Activated T-helper 17 cell treated with anti-CD3 and anti-CD28 coated beads, Interleukin-2, amount 50 U/mL, for 72 hours (primary cell): ENCODE results near the gene ALDH1A2. TPM values are rescaled to one million over a fixed set of nuclear protein-coding genes. Genes with fewer than 3 reads are reported as not detected.
"Not testable (repeated sequence)": the region's sequence is repeated elsewhere in the genome, so short reads cannot be mapped to it uniquely, and the experiment has no call there.

ENCODE experiments used
- ATAC-seq: fragments of 150-1000 bp; cut with Tn5 transposase; replicated peaks from 2 replicates; pipeline ENCODE4 v1.10.0; 2021; ENCODE audit warnings: mild to moderate bottlenecking, moderate library complexity
- H3K27ac Mint-ChIP-seq: one replicate; pipeline ENCODE4 v1.8.0; 2022; ENCODE audit warnings: mixed read lengths
- H3K27me3 Mint-ChIP-seq: one replicate; pipeline ENCODE4 v1.8.0; 2022; ENCODE audit warnings: mixed read lengths
- H3K36me3 Mint-ChIP-seq: one replicate; pipeline ENCODE4 v1.8.0; 2022; ENCODE audit warnings: low read depth, mild to moderate bottlenecking, mixed read lengths
- H3K4me1 Mint-ChIP-seq: one replicate; pipeline ENCODE4 v1.8.0; 2022; ENCODE audit warnings: mixed read lengths
- H3K4me3 Mint-ChIP-seq: one replicate; pipeline ENCODE4 v1.8.0; 2022; ENCODE audit warnings: mild to moderate bottlenecking, mixed read lengths
- H3K9me3 Mint-ChIP-seq: one replicate; pipeline ENCODE4 v1.8.0; 2022; ENCODE audit warnings: mixed read lengths
- total RNA-seq, 2 donors: library from RNA; stranded (reverse); gene quantifications; one replicate each; pipeline ENCODE4 v1.2.3, GENCODE V29; 2022

Gene ALDH1A2
- total RNA-seq, 2 donors from 2014 or later: 1.1 TPM; not detected in 1

DNA sequence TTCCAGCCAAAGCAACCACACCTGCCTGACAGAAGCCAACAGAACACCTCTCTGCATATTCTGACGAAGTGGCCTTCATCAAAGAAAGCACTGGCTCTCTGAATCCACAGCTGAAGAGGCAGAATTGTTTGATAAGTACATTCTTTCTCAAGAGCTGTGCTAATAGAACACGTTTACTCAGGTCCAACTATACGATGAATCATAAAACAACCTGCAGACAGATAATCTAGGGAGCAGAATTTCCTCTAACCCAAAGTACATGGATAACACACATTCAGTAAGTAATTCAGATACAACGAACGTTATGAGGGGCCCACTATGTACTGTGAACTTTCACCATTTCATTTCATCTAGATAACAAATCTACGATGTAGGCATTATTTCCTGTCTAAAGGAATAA is 25.4 kb downstream of the ALDH1A2 start:
- Mint-ChIP-seq H3K9me3 (no peaks in the 10 kb centered on the region), H3K27ac (no peak overlapping the region), H3K4me3 (no peak overlapping the region), H3K36me3 (no peaks in the 10 kb centered on the region), H3K27me3 (peaks cover 56% of the 10 kb centered on the region), H3K4me1 (no peaks in the 10 kb centered on the region)
- ATAC-seq: no peak

DNA sequence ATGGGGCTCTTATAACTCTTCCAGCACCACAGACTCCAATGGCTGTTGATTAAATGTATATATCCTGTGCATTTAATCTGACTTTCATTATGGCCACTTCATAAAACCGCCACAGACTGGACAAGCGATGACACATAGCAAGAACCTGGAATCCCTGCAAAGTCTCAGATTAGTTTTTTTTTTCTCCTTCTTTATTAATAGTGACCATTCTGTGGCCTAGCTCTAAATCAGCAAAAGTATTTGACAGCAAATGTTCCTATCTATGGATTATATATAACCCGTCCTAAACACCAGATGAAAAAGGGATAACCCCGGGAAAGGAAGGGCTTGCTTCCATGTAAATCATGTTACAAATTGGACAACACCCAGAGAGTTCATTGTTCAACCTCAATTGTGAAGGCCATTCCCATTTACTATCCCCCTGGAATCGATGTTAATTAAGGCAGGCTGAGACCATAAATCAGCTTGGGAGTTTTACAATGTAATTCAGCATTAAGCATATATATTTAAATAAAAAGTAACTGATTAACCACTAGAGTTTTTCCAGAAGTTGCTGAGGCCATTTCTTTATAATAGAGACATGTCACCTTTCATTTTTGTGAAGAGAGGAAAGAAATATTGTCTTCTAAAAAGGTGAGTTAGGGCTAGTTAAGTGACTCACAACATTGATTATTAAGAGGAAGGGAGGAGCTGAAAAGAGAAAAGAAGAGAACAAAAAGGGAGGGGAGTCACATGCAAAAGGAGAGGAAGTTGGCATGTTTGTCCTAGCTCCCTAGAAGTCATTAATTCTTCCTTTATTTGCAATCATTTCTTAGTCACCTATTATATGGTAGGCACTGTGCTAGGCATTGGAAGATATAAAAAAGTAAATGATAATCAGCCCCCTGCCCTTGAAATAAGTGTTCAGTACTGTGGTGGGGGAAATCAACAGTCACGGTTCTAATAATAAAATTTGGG is 26.2 kb downstream of the ALDH1A2 start:
- Mint-ChIP-seq H3K4me1 (no peaks in the 10 kb centered on the region), H3K27me3 (peaks cover 56% of the 10 kb centered on the region), H3K36me3 (no peaks in the 10 kb centered on the region)

DNA sequence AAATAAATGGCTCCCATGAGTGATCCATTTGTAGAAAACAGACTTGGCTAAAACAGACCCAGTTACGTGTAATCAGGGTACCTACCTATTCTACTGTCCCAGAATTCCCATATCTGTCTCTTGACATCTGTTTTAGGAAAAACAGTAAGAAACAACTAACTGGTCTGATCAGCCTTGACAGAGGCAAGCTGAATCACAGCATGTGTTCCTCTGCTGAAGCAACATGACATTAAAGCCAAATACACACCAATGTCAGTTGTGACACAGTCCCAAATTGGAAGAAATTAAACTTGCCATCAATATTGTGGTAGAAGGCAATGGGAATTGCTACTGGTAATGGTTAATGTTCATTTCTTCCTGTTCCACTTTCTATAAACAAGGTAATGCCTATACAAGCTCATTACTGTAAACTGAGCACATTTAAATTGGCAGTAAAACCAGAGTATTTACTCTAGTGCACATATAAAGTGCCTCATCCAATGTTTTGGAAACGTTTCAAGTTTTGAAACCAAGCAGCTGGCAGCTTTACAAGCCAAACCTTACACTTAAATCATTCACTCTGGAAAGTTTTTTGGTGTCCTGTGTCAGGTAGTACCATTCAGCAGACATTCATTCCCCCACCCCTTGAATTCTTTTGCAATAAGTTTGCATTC is 27.0 kb downstream of the ALDH1A2 start:
- no peaks in the 10 kb centered on the region for H3K4me1 Mint-ChIP-seq
- no peak overlapping the region for H3K27ac Mint-ChIP-seq
- no peak overlapping the region for H3K4me3 Mint-ChIP-seq
- no peaks in the 10 kb centered on the region for H3K9me3 Mint-ChIP-seq
- peaks cover 49% of the 10 kb centered on the region for H3K27me3 Mint-ChIP-seq
- ATAC-seq: no peak
- H3K36me3 Mint-ChIP-seq: no peaks in the 10 kb centered on the region

More for the DNA sequence above, 26.2 kb downstream of the ALDH1A2 start:
- ATAC-seq: no peak
- Mint-ChIP-seq H3K9me3 (no peaks in the 10 kb centered on the region), H3K4me3 (no peak overlapping the region), H3K27ac (no peak overlapping the region)

DNA sequence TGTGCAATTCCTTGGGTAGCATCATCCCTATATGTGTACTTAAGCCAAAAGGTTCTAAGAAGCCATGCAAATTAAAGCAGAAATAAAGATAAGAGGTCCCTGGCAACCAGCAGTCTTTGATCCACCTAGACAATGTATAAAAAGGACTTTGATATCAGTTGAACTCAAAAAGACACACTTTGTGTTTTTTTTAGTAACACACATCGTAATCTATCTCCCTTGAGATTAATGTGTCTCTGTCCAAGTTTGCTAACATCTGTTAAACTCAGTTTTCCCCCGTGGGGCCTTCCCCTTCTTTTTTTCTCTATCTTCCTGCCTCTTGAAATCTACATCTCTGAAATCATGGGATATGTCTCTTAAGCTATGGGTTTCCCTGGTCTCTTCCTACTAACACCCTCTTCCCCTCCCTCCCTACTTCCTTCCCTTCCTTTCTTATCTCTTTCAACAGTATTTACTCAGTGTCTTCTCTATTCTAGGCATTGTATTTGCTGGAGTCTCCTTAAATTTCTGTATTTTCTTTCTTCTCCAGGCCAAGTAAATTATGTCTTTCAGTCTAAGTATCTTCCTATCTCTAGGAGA is 27.7 kb downstream of the ALDH1A2 start:
- Mint-ChIP-seq H3K9me3 (no peaks in the 10 kb centered on the region), H3K27me3 (peaks cover 46% of the 10 kb centered on the region)

DNA sequence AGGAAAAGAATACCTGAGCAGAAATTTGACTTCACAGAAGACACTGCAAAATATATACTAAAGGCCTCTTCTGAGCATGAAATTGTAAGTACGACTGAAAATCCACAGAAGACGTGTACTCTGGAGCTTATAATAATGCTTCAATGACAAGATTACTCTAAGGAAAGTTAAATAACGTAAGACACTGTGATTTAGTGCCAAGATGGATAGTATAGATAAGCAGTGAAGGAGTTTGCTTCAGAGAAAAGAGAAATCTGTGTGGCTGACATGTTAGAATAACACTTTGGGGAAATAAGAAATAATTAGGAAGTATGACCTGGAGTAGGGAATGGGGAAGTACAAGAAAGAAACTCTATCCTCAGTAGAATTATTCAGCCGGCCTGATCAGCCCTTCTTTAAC is 28.9 kb downstream of the ALDH1A2 start:
- no peaks in the 10 kb centered on the region for H3K36me3 Mint-ChIP-seq
- H3K27me3 Mint-ChIP-seq: peaks cover 41% of the 10 kb centered on the region
- no peaks in the 10 kb centered on the region for H3K9me3 Mint-ChIP-seq
- H3K4me1 Mint-ChIP-seq: no peaks in the 10 kb centered on the region
- no peak overlapping the region for H3K4me3 Mint-ChIP-seq
- no peak for ATAC-seq
- no peak overlapping the region for H3K27ac Mint-ChIP-seq

More for the DNA sequence above, 27.7 kb downstream of the ALDH1A2 start:
- H3K4me3 Mint-ChIP-seq: no peak overlapping the region
- H3K4me1 Mint-ChIP-seq: no peaks in the 10 kb centered on the region
- no peak for ATAC-seq
- no peak overlapping the region for H3K27ac Mint-ChIP-seq
- H3K36me3 Mint-ChIP-seq: no peaks in the 10 kb centered on the region

DNA sequence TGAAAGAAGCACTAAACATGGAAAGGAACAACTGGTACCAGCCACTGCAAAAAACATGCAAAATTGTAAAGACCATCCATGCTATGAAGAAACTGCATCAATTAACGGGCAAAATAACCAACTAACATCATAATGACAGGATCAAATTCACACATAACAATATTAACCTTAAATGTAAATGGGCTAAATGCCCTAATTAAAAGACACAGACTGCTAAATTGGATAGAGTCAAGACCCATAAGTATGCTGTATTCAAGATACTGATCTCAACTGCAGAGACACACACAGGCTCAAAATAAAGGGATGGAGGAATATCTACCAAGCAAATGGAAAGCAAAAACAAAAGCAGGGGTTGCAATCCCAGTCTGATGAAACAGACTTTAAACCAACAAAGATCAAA is 37.1 kb downstream of the ALDH1A2 start:
- Mint-ChIP-seq H3K27me3 (peaks cover 39% of the 10 kb centered on the region), H3K9me3 (peaks cover 30% of the 10 kb centered on the region)
- not testable (repeated sequence) for H3K36me3 Mint-ChIP-seq, ATAC-seq, H3K27ac Mint-ChIP-seq, H3K4me1 Mint-ChIP-seq, H3K4me3 Mint-ChIP-seq

DNA sequence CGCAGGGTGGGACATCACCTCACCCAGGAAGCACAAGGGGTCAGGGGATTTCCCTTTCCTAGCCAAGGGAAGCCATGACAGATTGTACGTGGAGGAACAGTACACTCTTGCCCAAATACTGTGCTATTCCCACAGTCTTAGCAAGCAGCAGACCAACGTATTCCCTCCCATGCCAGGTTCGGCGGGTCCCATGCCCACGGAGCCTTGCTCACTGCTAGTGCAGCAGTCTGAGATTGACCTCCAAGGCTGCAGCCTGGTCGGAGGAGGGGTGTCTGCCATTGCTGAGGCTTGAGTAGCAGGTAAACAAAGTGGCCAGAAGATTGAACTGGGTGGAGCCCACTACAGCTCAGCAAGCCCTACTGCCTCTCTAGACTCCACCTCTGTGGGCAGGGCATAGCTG is 39.0 kb downstream of the ALDH1A2 start:
- H3K9me3 Mint-ChIP-seq: peaks cover 39% of the 10 kb centered on the region
- no peaks in the 10 kb centered on the region for H3K4me1 Mint-ChIP-seq
- ATAC-seq: no peak
- no peak overlapping the region for H3K27ac Mint-ChIP-seq
- H3K4me3 Mint-ChIP-seq: no peak overlapping the region
- H3K36me3 Mint-ChIP-seq: no peaks in the 10 kb centered on the region
- peaks cover 52% of the 10 kb centered on the region for H3K27me3 Mint-ChIP-seq

DNA sequence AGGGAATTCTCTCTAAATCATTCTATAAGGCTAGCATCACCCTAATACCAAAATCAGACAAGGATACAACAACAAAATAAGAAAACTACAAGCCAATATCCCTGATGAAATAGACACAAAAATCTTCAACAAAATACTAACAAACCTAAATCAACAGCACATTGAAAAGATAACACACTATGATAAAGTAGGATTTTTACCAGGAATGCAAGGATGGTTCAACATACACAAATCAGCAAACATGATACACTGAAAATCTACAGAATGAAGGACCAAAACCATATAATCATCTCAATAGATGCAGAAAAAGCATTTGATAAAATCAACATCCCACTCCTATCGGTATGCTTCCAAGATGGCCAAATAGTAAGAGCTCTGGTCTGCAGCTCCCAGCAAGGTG is 39.5 kb downstream of the ALDH1A2 start:
- Mint-ChIP-seq H3K4me3 (no peak overlapping the region), H3K36me3 (no peaks in the 10 kb centered on the region), H3K27ac (no peak overlapping the region), H3K4me1 (no peaks in the 10 kb centered on the region), H3K27me3 (peaks cover 57% of the 10 kb centered on the region), H3K9me3 (peaks cover 39% of the 10 kb centered on the region)
- ATAC-seq: no peak

DNA sequence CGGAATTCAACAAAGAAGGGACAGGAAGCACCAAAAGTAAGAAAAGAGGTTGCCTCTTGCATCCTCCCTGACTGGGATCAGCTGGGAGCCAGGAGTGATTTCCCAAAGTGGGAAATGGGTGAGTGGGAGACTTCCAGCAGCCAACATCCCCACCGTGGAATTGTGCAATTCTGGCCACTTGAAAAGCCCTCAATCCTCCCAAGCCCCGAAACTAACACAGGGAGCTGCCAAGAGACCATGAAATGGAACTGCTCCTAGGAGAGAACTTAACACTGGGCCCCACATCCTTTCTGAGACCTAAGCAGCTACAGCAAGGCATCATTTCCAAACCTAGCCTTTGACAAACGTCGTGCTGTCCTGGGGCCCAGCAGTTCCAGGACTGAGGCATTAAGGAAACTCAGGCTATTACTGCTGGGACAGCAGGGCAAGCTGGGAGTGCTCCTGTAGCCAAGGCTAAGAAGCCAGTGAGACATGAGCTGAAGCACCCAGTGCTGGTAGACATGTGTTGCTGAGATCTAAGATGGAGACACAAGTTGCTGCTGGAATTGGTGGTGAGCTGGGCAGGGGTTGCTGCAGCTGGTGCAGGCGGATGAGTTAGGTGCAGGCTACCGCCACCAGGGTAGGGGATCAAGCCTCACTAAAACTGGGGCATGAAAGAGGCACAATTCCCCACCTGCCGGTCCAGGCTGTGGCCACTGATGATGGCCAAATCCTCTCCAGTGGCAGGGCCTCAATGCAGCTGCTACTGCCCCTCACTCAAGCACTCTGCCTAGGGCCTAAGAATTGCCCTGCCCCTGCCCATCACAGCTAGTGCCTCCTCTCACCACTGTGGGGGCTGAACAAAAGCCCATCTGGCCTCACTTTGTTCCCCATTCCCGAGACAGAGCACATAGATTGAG is 43.9 kb downstream of the ALDH1A2 start:
- Mint-ChIP-seq H3K4me3 (no peak overlapping the region), H3K4me1 (no peaks in the 10 kb centered on the region), H3K36me3 (no peaks in the 10 kb centered on the region), H3K27me3 (peaks cover 44% of the 10 kb centered on the region), H3K27ac (no peak overlapping the region), H3K9me3 (peaks cover 24% of the 10 kb centered on the region)
- no peak for ATAC-seq

DNA sequence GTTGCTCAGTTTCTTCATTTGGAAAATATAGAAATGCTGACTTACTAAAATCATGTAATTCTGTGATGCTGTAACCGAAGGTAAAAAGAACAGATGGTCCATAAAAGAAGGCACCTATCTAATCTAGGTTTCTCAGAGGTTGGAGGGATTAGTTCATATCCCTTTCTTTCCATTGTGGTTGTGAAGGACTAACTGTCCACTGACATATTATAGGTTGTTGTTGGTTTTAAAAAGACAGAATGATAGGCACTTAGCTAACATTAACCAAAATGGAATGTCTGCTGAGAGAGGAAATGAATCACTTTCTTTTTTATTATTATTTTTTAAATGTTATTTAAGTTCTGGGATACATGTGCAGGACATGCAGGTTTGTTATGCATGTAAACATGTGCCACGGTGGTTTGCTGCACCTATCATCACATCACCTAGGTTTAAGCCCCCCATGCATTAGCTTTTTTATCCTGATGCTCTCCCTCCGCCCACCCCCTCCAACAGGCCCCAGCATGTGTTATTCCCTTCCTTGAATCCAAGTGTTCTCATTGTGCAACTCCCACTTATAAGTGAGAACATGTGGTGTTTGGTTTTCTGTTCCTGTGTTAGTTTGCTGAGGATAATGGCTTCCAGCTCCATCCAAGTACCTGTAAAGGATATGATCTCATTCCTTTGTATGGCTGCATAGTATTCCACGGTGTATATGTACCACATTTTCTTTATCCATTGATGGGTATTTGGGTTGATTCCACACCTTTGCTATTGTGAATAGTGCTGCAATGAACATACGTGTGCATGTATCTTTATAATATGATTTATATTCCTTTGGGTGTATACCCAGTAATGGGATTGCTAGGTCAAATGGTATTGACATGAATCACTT is 45.8 kb downstream of the ALDH1A2 start:
- peaks cover 36% of the 10 kb centered on the region for H3K27me3 Mint-ChIP-seq
- H3K4me3 Mint-ChIP-seq: no peak overlapping the region
- no peak for ATAC-seq
- H3K36me3 Mint-ChIP-seq: no peaks in the 10 kb centered on the region
- no peaks in the 10 kb centered on the region for H3K4me1 Mint-ChIP-seq
- no peak overlapping the region for H3K27ac Mint-ChIP-seq
- peaks cover 11% of the 10 kb centered on the region for H3K9me3 Mint-ChIP-seq

DNA sequence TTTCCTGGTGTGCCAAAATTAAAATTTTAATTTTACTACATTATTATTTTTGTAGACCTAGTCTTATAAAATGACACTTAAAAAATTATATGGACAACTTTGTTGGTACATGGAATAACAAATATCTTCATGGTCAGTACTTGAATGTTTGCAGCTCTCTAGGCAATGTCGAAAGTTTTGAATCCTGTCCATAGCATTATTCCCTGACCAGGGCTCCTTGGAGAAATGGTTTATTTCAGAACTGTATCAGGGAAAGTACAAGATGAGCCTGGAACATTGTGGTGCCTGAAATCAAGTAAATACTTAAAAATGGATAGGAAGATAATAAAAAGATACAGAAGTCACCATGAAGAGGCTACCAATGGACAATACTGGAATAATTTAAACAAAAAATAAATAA is 47.6 kb downstream of the ALDH1A2 start:
- peaks cover 6% of the 10 kb centered on the region for H3K9me3 Mint-ChIP-seq
- no peak for ATAC-seq

DNA sequence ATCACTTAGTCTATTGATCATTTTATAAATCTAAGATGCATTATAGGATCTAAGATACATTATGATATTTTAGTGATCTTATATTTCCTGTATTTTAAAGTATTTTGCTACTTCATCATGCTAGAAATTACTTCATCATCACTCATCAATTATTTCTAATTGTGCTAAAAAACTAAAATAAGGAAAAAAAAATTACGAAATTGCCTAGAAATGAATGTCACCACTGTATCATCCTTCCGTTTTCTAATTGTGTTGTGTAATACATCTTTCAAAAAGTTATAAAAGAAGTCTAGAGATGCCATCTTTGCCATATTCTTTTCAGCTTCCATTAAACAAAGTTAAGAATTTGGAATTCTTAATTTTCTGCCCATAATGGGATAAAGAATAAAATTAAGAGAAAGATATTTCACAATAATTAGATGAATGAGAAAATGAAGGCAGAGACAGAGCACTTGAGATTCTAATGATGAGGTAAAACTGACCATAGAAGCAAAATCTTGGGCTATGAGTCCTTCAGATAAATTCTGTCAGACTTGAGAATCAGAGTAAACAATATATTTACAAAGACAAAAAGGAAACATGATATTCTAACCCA is 48.8 kb downstream of the ALDH1A2 start:
- Mint-ChIP-seq H3K9me3 (no peaks in the 10 kb centered on the region), H3K36me3 (no peaks in the 10 kb centered on the region), H3K4me1 (no peaks in the 10 kb centered on the region), H3K27ac (no peak overlapping the region), H3K4me3 (no peak overlapping the region), H3K27me3 (peaks cover 50% of the 10 kb centered on the region)
- no peak for ATAC-seq

More for the DNA sequence above, 47.6 kb downstream of the ALDH1A2 start:
- Mint-ChIP-seq H3K27ac (no peak overlapping the region), H3K4me3 (no peak overlapping the region), H3K4me1 (no peaks in the 10 kb centered on the region), H3K36me3 (no peaks in the 10 kb centered on the region), H3K27me3 (peaks cover 49% of the 10 kb centered on the region)

DNA sequence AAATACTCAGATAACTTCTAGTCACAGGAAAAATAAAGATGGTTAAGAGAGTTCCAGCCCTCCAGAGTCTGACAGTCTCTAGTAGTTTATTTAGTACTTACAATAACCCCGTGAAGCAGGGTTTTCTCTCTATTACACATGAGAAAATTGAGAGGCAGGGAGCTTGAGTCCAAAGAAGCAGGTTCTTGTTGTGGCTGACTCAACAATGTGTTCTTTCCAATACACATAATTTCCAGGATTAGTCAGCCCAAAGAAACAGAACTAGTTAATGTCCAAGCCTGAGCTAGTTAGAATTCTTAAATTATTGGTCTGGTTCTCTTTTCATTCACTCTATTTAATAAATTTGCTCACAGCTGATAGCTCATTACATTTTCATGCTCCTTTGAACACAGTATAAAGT is 49.9 kb downstream of the ALDH1A2 start:
- no peaks in the 10 kb centered on the region for H3K9me3 Mint-ChIP-seq
- H3K36me3 Mint-ChIP-seq: no peaks in the 10 kb centered on the region
- H3K4me1 Mint-ChIP-seq: no peaks in the 10 kb centered on the region
- H3K27ac Mint-ChIP-seq: no peak overlapping the region
- no peak for ATAC-seq
- H3K4me3 Mint-ChIP-seq: no peak overlapping the region
- peaks cover 46% of the 10 kb centered on the region for H3K27me3 Mint-ChIP-seq
